Measurements from ENCODE around the gene CYP3A7. TPM values are rescaled to one million over a fixed set of nuclear protein-coding genes. Genes with fewer than 3 reads are reported as not detected.
A peak's percentile ranks its signal among the peaks of the same experiment; 100 is the strongest.

Gene CYP3A7
- total and polyA plus RNA-seq, 2 of the 13 experiments (the other 11 are each of a cell fraction or from before 2014, with no cell fraction given): 5.8 to 6.4 TPM

DNA sequence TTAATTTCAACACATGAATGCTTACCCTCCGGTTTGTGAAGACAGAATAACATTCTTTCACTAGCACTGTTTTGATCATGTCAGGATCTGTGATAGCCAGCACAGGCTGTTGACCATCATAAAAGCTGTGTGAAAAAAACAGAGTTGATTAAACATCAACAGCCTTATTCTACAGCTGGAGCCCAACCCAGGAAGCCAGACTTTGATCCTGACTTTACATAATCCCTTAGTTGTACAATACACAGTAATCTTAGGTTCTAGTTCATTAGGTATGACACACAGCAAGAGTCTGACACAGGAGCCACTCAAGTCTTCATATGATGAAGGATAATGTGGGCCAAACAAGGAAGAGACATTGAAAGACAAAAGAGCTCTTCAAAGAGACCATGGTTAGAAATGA lies 37.6 kb upstream of the CYP3A7 start (continued):
- TF ChIP-seq, protein P1, sequence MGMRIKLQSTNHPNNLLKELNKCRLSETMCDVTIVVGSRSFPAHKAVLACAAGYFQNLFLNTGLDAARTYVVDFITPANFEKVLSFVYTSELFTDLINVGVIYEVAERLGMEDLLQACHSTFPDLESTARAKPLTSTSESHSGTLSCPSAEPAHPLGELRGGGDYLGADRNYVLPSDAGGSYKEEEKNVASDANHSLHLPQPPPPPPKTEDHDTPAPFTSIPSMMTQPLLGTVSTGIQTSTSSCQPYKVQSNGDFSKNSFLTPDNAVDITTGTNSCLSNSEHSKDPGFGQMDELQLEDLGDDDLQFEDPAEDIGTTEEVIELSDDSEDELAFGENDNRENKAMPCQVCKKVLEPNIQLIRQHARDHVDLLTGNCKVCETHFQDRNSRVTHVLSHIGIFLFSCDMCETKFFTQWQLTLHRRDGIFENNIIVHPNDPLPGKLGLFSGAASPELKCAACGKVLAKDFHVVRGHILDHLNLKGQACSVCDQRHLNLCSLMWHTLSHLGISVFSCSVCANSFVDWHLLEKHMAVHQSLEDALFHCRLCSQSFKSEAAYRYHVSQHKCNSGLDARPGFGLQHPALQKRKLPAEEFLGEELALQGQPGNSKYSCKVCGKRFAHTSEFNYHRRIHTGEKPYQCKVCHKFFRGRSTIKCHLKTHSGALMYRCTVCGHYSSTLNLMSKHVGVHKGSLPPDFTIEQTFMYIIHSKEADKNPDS (CRISPR knock-in tag; IDR thresholded peaks at IDR 0.05): no peak
- TF ChIP-seq NCOA2 (CRISPR knock-in tag; IDR thresholded peaks at IDR 0.05) (peak; percentile 55; the same call in 1 of the 2 replicates), ZNF121 (CRISPR knock-in tag; IDR thresholded peaks at IDR 0.05) (no peak), FOXP1 (IDR thresholded peaks at IDR 0.05) (no peak), FOXP1 (CRISPR knock-in tag; IDR thresholded peaks at IDR 0.05) (peak; percentile 62; the same call in 1 of the 2 replicates), ZNF598 (CRISPR knock-in tag; IDR thresholded peaks at IDR 0.05; ENCODE audit: borderline replicate concordance) (no peak), TBX2 (CRISPR knock-in tag; IDR thresholded peaks at IDR 0.05; ENCODE audit: borderline replicate concordance) (peak; percentile 51; the same call in 1 of the 2 replicates), ZNF883 (CRISPR knock-in tag; IDR thresholded peaks at IDR 0.05; ENCODE audit: not compliant biosample characterization) (no peak), RNF2 (conservative IDR thresholded peaks at IDR 0.05; ENCODE audit: low read depth) (no peak), CEBPG (CRISPR knock-in tag; IDR thresholded peaks at IDR 0.05) (peak; percentile 57), CEBPB (IDR thresholded peaks at IDR 0.05; ENCODE audit: borderline replicate concordance, low read depth, low read length) (peak; percentile 34; the same call in 1 of the 2 replicates), GTF3A (CRISPR knock-in tag; conservative IDR thresholded peaks at IDR 0.05) (no peak), ZNF138 (CRISPR knock-in tag; IDR thresholded peaks at IDR 0.05; ENCODE audit: low read depth) (no peak), IKZF1 (IDR thresholded peaks at IDR 0.05) (no peak), PCBP2 (optimal IDR thresholded peaks at IDR 0.05; ENCODE audit: low read depth, low read length, poor library complexity, severe bottlenecking) (no peak), NR2F6 (IDR thresholded peaks at IDR 0.05) (no peak), NR2F6 (CRISPR knock-in tag; IDR thresholded peaks at IDR 0.05) (peak; percentile 49; the same call in 1 of the 2 replicates), MED1 (CRISPR knock-in tag; IDR thresholded peaks at IDR 0.05) (peak; percentile 88)
- TF ChIP-seq, protein P2, sequence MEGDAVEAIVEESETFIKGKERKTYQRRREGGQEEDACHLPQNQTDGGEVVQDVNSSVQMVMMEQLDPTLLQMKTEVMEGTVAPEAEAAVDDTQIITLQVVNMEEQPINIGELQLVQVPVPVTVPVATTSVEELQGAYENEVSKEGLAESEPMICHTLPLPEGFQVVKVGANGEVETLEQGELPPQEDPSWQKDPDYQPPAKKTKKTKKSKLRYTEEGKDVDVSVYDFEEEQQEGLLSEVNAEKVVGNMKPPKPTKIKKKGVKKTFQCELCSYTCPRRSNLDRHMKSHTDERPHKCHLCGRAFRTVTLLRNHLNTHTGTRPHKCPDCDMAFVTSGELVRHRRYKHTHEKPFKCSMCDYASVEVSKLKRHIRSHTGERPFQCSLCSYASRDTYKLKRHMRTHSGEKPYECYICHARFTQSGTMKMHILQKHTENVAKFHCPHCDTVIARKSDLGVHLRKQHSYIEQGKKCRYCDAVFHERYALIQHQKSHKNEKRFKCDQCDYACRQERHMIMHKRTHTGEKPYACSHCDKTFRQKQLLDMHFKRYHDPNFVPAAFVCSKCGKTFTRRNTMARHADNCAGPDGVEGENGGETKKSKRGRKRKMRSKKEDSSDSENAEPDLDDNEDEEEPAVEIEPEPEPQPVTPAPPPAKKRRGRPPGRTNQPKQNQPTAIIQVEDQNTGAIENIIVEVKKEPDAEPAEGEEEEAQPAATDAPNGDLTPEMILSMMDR (CRISPR knock-in tag; IDR thresholded peaks at IDR 0.05): no peak
- TF ChIP-seq, protein P3, sequence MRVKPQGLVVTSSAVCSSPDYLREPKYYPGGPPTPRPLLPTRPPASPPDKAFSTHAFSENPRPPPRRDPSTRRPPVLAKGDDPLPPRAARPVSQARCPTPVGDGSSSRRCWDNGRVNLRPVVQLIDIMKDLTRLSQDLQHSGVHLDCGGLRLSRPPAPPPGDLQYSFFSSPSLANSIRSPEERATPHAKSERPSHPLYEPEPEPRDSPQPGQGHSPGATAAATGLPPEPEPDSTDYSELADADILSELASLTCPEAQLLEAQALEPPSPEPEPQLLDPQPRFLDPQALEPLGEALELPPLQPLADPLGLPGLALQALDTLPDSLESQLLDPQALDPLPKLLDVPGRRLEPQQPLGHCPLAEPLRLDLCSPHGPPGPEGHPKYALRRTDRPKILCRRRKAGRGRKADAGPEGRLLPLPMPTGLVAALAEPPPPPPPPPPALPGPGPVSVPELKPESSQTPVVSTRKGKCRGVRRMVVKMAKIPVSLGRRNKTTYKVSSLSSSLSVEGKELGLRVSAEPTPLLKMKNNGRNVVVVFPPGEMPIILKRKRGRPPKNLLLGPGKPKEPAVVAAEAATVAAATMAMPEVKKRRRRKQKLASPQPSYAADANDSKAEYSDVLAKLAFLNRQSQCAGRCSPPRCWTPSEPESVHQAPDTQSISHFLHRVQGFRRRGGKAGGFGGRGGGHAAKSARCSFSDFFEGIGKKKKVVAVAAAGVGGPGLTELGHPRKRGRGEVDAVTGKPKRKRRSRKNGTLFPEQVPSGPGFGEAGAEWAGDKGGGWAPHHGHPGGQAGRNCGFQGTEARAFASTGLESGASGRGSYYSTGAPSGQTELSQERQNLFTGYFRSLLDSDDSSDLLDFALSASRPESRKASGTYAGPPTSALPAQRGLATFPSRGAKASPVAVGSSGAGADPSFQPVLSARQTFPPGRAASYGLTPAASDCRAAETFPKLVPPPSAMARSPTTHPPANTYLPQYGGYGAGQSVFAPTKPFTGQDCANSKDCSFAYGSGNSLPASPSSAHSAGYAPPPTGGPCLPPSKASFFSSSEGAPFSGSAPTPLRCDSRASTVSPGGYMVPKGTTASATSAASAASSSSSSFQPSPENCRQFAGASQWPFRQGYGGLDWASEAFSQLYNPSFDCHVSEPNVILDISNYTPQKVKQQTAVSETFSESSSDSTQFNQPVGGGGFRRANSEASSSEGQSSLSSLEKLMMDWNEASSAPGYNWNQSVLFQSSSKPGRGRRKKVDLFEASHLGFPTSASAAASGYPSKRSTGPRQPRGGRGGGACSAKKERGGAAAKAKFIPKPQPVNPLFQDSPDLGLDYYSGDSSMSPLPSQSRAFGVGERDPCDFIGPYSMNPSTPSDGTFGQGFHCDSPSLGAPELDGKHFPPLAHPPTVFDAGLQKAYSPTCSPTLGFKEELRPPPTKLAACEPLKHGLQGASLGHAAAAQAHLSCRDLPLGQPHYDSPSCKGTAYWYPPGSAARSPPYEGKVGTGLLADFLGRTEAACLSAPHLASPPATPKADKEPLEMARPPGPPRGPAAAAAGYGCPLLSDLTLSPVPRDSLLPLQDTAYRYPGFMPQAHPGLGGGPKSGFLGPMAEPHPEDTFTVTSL (CRISPR knock-in tag; IDR thresholded peaks at IDR 0.05; ENCODE audit: borderline replicate concordance): peak; percentile 68; the same call in 1 of the 2 replicates
- TF ChIP-seq, protein P4, sequence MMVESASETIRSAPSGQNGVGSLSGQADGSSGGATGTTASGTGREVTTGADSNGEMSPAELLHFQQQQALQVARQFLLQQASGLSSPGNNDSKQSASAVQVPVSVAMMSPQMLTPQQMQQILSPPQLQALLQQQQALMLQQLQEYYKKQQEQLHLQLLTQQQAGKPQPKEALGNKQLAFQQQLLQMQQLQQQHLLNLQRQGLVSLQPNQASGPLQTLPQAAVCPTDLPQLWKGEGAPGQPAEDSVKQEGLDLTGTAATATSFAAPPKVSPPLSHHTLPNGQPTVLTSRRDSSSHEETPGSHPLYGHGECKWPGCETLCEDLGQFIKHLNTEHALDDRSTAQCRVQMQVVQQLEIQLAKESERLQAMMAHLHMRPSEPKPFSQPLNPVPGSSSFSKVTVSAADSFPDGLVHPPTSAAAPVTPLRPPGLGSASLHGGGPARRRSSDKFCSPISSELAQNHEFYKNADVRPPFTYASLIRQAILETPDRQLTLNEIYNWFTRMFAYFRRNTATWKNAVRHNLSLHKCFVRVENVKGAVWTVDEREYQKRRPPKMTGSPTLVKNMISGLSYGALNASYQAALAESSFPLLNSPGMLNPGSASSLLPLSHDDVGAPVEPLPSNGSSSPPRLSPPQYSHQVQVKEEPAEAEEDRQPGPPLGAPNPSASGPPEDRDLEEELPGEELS (CRISPR knock-in tag; IDR thresholded peaks at IDR 0.05): peak; percentile 87
